Endothelial cell of umbilical vein (primary cell): Measurements from ENCODE around the gene AQP2. TPM values are rescaled to one million over a fixed set of nuclear protein-coding genes. Genes with fewer than 3 reads are reported as not detected.

Experiments used
- BruUV-seq: library from RNA; stranded (reverse); fragments of 400-500 nt; replicated peaks from 2 replicates; lab custom pipeline; 2021; lab: Mats Ljungman, UMichigan
- CTCF ChIA-PET: fragments of 300-600, 350-600 bp; sonication (Branson Sonifier 250); formaldehyde crosslinking; loops from one replicate; lab custom pipeline; 2021; ENCODE audit warnings: antibody characterized with exemption, inconsistent platforms; lab: Charles Lee
- POLR2A ChIA-PET: fragments of 300-600, 350-600 bp; sonication (Branson Sonifier 250); formaldehyde crosslinking; loops from one replicate; lab custom pipeline; 2021; ENCODE audit warnings: antibody characterized with exemption, inconsistent platforms; lab: Charles Lee
- DNase-seq: peaks from one replicate; pipeline ENCODE4 v3.0.0-alpha.2; 2011; ENCODE audit warnings: low read depth, low spot score
- FAIRE-seq: peaks from 2 replicates; lab custom pipeline; 2011; peaks lifted over from hg19 to GRCh38; lab: Jason Lieb, UNC
- H2AFZ ChIP-seq: 2 replicates; pipeline ENCODE4 v1.6.0; 2012; ENCODE audit warnings: low read depth, low read length, control low read depth, inconsistent platforms
- H3K27ac ChIP-seq: 2 replicates; pipeline ENCODE4 v1.5.1; 2011; ENCODE audit warnings: low read depth, mild to moderate bottlenecking, control low read depth, low read length, moderate library complexity; ENCODE audit not compliant: insufficient read depth
- H3K27me3 ChIP-seq, 2 experiments: 2 replicates each; pipeline versions ENCODE4 v1.6.0 to v1.6.1; 2011; ENCODE audit warnings: low read length in 2 of 2, mixed read lengths in 1 of 2; ENCODE audit not compliant: control insufficient read depth in 2 of 2, insufficient read depth in 2 of 2
- H3K36me3 ChIP-seq, 2 experiments: 2 replicates in 1 of 2; 3 replicates in 1 of 2; pipeline ENCODE4 v1.5.1; 2011; ENCODE audit warnings: low read length in 2 of 2, mild to moderate bottlenecking in 1 of 2, moderate library complexity in 1 of 2; ENCODE audit not compliant: control insufficient read depth in 2 of 2, insufficient read depth in 2 of 2; ENCODE audit errors: extremely low read depth in 1 of 2
- H3K4me1 ChIP-seq: 3 replicates; pipeline ENCODE4 v1.5.1; 2011; ENCODE audit warnings: mild to moderate bottlenecking, low read length; ENCODE audit not compliant: control insufficient read depth, insufficient read depth; ENCODE audit errors: extremely low read depth
- H3K4me2 ChIP-seq: 2 replicates; pipeline ENCODE4 v1.6.1; 2011; ENCODE audit warnings: low read length, control low read depth, mixed read lengths; ENCODE audit not compliant: insufficient read depth
- H3K4me3 ChIP-seq, 3 experiments: fragments of 200-600 bp in 1 of 3; sonication (generic), shearing (Covaris generic) in 1 of 3; replicated peaks in 1 of 3; 2 replicates each; pipeline ENCODE4 v1.5.1; 2011 to 2016; ENCODE audit warnings: control low read depth in 3 of 3, low read length in 3 of 3, mild to moderate bottlenecking in 2 of 3, inconsistent platforms in 1 of 3, low read depth in 1 of 3, moderate library complexity in 1 of 3; ENCODE audit not compliant: insufficient read depth in 1 of 3
- H3K79me2 ChIP-seq: 2 replicates; pipeline ENCODE4 v1.6.0; 2012; ENCODE audit warnings: low read length, inconsistent platforms; ENCODE audit not compliant: control insufficient read depth, insufficient read depth
- H3K9ac ChIP-seq: replicated peaks from 2 replicates; pipeline ENCODE3; 2011; ENCODE audit warnings: low read length, control low read depth; ENCODE audit not compliant: insufficient read depth; ENCODE audit errors: extremely low read depth
- H3K9me1 ChIP-seq: replicated peaks from 3 replicates; pipeline ENCODE4 v1.6.0; 2011; ENCODE audit warnings: mild to moderate bottlenecking, low read length; ENCODE audit not compliant: control insufficient read depth, insufficient read depth; ENCODE audit errors: extremely low read depth
- H3K9me3 ChIP-seq: replicated peaks from 2 replicates; pipeline ENCODE4 v1.5.1; 2012; ENCODE audit warnings: low read length, inconsistent platforms; ENCODE audit not compliant: control insufficient read depth, insufficient read depth
- H4K20me1 ChIP-seq: replicated peaks from 2 replicates; pipeline ENCODE3; 2011; ENCODE audit warnings: mild to moderate bottlenecking, low read length; ENCODE audit not compliant: control insufficient read depth, insufficient read depth; ENCODE audit errors: extremely low read depth
- CTCF ChIP-seq, 2 donors: IDR thresholded peaks; 1 replicate in 1 of 2; 2 replicates in 1 of 2; pipeline ENCODE4 v1.5.1; 2011; ENCODE audit warnings: low read length in 2 of 2, mild to moderate bottlenecking in 2 of 2, moderate library complexity in 2 of 2, control low read depth in 1 of 2, inconsistent platforms in 1 of 2, low read depth in 1 of 2; ENCODE audit not compliant: insufficient read depth in 1 of 2; ENCODE audit errors: extremely low read depth in 1 of 2
- EZH2 ChIP-seq: IDR thresholded peaks from 2 replicates; pipeline ENCODE4 v1.6.1; 2012; ENCODE audit warnings: borderline replicate concordance, low read depth, mild to moderate bottlenecking, moderate library complexity, low read length, inconsistent platforms; ENCODE audit not compliant: severe bottlenecking
- FOS ChIP-seq: IDR thresholded peaks from 2 replicates; pipeline ENCODE4 v1.6.1; 2011; ENCODE audit warnings: mild to moderate bottlenecking, low read length, moderate library complexity, borderline replicate concordance; ENCODE audit not compliant: insufficient read depth
- GATA2 ChIP-seq: IDR thresholded peaks from 2 replicates; pipeline ENCODE4 v1.7.0; 2011; ENCODE audit warnings: low read depth, mild to moderate bottlenecking, moderate library complexity, mixed read lengths, low read length; ENCODE audit not compliant: insufficient read length, insufficient read depth
- JUN ChIP-seq: IDR thresholded peaks from 2 replicates; pipeline ENCODE4 v1.6.1; 2011; ENCODE audit warnings: borderline replicate concordance, low read depth; ENCODE audit not compliant: insufficient read length, insufficient read depth
- MAX ChIP-seq: IDR thresholded peaks from 2 replicates; pipeline ENCODE4 v1.6.1; 2011; ENCODE audit not compliant: insufficient read depth, insufficient read length
- MYC ChIP-seq: IDR thresholded peaks from one replicate; pipeline ENCODE4 v1.6.1; 2011; ENCODE audit warnings: mild to moderate bottlenecking, low read depth, low read length
- POLR2A ChIP-seq: IDR thresholded peaks from 2 replicates; pipeline ENCODE4 v1.6.1; 2012; ENCODE audit warnings: low read depth, mild to moderate bottlenecking, control low read depth, low read length
- POLR2AphosphoS5 ChIP-seq: IDR thresholded peaks from 2 replicates; pipeline ENCODE4 v1.6.1; 2012; ENCODE audit warnings: low read depth, mild to moderate bottlenecking, control low read depth, low read length, moderate library complexity; ENCODE audit not compliant: insufficient read depth
- dilution Hi-C: fragments of 300-500 bp; cut with MboI; formaldehyde crosslinking; loops from one replicate; pipeline ENCODE4 v1.15.0; 2019; ENCODE audit warnings: low sequenced_read_pairs; ENCODE audit not compliant: extremely low pct_ligation_motif_present
- intact Hi-C: fragments of 100-400 bp; cut with micrococcal nuclease; formaldehyde crosslinking; loops from one replicate; pipeline ENCODE4 v1.10.0; 2022
- polyA plus RNA-seq, 4 experiments: library from polyadenylated mRNA; depleted of rRNA in 3 of 4; stranded (reverse) in 3 of 4; unstranded in 1 of 4; fragments of >200 nt; gene quantifications; 2 replicates each; pipeline versions ENCODE4 v1.2.1 to v1.2.3, GENCODE V29; 2011 to 2012; ENCODE audit warnings: missing spikeins in 1 of 4
- total RNA-seq: library from RNA; stranded (reverse); gene quantifications from 2 replicates; pipeline ENCODE4 v1.2.3, GENCODE V29; 2021

Gene AQP2
- total and polyA plus RNA-seq, 2 donors (not counting 3 experiments of a cell fraction or from before 2014, with no cell fraction given): not detected

- Histone ChIP-seq H3K4me1 (no peaks in the 10 kb centered on the region), H3K9me3 (no peaks in the 10 kb centered on the region), H3K27me3 (peaks cover 0 to 5% of the 10 kb centered on the region in 2 experiments), H3K9ac (no peak overlapping the region), H3K4me3 (no peak overlapping the region), H3K79me2 (no peaks in the 10 kb centered on the region), H3K36me3 (no peaks in the 10 kb centered on the region), H3K9me1 (no peaks in the 10 kb centered on the region), H3K27ac (no peak overlapping the region), H4K20me1 (no peaks in the 10 kb centered on the region), H2AFZ (no peak overlapping the region), H3K4me2 (no peak overlapping the region)
- BruUV-seq: no TSS peak
- FAIRE-seq (no peak), DNase-seq (no peak)
- dilution Hi-C loops: no loop called here
- ChIA-PET CTCF (no interaction called here), POLR2A (no interaction called here)
- intact Hi-C loops: no loop called here
- TF ChIP-seq MAX: no peak
- no peak for TF ChIP-seq JUN
- TF ChIP-seq FOS: no peak
- TF ChIP-seq EZH2: no peak
- no peak for TF ChIP-seq MYC
- no peak for TF ChIP-seq POLR2AphosphoS5
- TF ChIP-seq CTCF (IDR thresholded peaks at IDR 0.05; ENCODE audit: extremely low read depth in 1 of 2, insufficient read depth in 1 of 2, low read depth in 1 of 2, low read length in 2 of 2): no peak
- TF ChIP-seq POLR2A: no peak
- TF ChIP-seq GATA2: no peak
Measured at GRCh38 chr12:49902399-49903350, 47.9 kb upstream of the AQP2 start.
